NOMO-1 treated with dmso at 0.1 percent for 144 hours (cell line): Measurements from ENCODE around the gene KCNJ11.

Source experiments
- DNase-seq: peaks from one replicate; lab custom pipeline; 2025; ENCODE audit not compliant: unreplicated experiment; lab: John Stamatoyannopoulos, UW

KCNJ11 gene

DNA sequence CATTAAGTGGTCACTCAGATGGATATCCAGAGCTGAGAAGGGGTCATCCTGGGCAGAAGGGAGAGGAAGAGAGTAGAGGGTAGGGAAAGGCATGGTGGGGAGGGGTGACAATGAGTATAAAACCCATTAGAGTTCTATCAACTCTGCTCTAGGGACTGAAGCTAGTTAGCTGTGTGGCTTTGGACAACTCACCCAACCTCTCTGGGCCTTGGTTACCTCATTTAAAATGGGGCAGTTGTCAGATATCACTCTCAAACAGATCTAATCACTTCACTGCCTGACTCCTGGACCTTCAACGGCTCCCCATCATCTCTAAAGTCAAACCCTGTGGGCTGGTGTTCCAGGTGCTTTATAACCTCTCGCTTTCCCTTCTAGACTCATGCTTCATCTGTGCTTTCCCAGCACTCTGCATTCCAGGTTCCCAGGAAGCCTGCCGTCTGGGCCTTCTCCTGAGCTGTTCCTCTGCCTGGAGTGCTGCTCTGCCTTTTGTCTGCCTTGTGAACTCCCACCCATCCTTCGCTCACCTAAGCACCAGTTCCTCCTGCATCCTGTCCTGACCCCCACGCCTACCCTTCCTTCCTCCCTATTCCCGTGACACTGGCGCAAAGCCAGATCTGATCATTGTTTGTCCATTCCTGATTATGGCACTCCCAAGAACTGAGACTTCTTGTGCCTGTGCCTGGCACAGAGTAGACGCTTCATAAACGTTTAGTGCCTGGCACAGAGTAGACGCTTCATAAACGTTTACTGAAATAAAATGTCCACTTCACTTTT is 22.3 kb upstream of the KCNJ11 start:
- DNase-seq, result no peak

DNA sequence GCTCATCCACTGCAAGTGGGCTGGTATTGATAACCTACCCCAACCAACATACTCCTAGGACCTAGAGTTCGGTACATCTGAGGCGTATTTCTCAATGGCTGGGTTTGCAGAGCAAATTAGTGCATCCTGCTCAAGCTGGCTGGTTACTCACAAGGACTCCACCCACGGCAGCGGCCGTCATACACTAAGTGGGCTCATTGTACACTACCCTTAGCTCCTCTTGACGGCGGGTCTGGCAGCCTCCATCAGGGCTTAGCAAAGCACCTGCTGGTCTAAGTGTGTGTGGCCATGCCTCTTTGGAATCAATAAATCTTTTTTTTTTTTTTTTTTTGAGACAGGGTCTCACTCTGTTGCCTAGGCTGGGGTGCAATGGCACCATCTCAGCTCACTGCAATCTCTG is 20.2 kb upstream of the KCNJ11 start:
- no peak for DNase-seq

DNA sequence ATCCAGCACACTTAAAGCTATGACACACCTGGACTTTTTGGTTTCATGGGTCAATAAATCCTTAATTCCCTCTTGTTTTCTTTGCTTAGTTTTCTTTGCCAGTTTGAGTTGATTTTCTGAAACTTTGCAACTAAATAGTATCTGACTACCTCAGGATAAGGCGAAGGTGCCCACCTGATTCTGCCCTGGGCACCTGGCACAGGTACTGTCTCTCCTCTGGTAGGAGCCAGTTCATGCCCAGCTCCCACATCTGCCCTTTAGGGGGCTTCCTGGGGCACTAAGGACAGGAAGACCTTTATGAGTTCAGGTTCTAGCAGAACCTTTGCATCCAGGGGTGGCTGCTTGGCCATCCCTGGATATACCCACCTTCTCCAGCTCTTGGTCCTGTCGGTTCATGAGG is 19.6 kb upstream of the KCNJ11 start:
- no peak for DNase-seq

DNA sequence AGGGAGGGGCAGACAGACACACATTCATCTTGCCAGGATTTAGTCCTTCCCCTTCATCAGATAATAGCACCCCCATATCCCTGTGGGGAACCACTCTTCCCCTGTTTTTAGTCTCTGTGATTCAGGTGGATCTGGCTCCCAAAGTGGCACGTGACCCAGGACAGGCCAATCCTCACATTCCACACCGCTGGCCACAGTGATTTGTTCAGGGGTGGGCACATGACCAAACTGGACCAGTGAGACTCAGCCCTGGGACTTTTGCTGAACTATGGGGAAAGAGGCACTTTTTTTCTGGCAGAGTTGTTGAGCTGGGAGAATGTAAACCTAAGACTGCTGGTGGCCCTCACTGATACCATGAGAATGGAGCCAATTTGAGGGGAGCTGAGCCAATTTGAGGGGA is 19.1 kb upstream of the KCNJ11 start:
- no peak for DNase-seq

DNA sequence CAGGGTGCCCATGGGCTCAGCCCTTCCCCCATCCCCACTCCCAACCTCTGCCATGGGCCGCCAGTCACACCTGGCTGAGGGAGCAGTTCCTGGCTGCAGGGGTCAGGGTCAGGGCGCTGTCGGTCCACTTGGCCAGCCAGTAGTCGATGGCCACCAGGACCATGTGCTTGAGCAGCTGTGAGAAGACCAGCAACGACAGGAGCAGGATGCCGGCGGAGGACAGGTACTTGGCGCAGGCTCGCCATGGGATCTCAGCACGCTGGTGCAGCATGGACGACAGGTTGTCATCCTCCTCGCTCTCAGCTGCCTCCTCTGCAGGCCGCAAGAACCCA is 18.3 kb upstream of the KCNJ11 start:
- DNase-seq, result no peak

DNA sequence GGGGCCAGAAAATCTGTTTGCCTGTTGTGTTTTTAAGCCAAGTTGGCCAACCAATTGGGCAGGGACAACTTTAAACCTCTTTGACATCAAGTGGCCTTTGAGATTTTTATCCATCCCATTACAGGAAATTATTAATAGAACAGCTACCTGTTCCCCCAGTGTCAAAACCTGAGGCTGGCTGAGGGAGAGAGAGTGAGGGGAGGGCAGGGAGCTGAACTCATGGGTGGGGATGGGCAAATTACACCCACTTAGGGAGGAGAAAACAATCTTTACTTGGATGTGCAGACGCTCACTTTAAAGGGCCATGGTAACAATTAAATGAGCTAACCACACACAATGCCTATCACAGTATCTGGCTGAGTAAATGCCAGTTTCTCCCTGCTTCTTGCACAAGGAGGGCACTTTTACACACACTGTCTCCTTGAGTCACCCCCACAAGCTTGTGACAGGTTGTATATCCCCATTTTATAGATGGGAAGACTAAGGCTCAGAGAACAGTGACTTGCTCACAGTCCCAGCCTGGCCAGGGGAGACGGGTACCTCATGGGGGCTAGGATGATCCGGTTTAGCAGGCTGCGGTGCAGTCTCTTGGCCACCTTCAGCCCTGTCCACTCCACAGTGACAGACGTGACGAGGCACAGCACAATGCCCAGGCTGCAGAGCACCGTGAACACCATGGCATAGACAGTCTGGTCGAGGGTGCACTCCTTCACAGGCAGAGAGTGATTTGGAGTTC is 17.8 kb upstream of the KCNJ11 start:
- DNase-seq, result no peak

DNA sequence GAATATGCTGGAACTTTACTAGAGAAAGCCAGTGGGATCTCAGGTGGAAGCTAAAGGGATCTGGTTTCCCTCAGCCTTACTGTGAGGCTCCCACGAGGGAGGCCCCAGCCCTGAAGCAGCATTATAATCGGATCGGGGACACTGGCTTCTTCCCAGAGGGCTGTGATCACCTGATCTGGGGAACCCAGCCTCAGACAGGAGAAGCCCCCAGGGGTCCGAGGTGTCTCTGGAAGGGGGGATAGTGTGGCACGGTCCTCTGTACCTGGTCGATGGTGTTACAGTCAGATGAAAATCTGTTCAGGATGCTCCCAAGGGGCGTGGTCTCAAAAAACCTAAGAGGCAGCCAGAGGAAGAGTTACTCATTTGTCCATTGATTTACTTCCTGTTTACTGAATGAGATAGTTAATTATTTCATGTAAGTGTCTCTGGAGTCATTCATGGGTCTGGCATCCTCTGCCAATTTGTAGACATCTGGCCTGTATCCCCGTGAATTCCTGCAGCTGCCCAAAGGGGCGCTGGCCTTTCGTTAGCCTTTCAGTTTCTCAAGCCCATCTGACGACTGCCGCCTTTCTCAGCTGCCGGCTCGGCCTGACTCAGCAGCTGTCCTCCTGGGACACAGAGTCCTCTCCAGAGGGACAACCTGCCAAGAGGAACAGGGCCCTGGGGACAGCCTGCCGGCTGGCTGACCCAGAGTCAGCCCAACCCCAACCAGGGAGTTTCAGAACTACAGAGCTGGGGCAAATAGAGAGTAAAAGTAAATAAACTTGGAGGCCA is 17.0 kb upstream of the KCNJ11 start:
- DNase-seq, result no peak

DNA sequence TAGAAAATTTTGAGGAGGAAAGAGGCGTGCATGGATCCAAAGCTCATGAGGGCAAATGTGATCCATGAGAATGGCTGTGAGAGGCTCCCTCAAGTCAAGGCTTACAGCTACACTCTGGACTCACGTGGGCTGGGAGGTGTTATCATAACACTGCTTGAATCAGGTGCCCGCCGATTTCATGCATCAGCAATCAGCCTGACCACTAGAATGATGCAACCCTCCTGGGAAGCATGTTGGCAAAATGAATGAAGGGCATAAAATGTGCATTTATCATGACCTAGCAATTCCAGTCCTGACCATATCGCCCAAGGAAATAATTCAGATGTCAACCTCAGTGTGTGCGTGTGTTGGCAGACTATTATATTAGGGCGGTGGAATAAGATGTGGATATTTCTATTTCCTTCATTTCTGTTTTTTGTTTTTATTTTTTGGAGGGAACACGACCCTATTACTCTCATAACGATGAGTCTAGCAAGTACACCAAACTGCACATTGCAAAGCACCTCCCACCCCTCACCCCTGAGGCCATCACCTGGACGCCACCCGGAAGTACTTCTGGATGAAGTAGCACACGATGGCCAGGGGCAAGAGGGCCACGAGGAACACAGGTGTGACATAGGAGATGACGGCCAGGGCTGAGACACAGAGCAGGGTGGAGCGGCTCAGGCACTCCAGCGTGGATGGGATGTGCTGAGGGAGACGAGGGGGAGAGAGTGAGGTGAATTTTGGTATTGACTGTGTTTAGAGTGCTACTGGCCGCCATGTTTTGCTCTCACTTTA is 15.7 kb upstream of the KCNJ11 start:
- DNase-seq, result no peak

DNA sequence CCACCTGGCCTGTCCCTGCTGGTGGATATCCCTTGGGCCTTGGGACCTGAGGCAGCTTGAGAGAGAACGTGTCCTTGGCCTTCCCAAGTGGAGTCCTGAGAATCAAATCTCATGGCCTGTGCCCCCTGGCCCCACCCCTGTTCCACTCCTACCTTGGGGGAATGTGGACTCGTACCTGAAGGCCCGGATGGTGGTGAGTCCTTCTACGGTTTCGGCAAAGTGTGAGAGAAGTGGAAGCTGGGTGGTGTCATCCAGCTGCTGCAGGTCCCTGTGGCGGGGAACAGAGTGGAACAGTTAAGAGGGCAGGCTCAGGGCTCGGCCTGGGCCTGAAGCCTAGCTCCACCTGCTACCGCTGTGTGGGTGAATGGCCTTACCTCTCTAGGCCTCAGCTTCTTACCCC is 14.0 kb upstream of the KCNJ11 start:
- no peak for DNase-seq

DNA sequence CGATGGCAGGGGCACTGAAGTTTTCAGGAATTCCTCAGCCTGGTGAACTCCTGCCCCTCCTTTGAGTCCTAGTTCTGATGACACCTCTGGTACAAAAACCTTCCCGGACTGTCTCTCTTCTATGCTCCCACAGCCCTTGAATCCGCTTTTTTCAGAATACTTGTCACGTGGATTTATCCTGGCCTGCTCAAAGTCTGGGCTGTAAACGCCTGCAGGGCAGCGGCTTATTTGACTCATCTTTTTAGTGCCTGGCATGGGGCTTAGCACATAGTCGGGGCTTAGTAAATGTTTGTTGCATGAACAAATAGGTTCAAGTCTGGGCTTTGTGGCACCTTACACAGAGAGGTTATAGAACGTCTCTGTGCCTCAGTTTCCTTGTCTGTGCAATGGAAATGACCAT is 13.4 kb upstream of the KCNJ11 start:
- DNase-seq, result no peak

DNA sequence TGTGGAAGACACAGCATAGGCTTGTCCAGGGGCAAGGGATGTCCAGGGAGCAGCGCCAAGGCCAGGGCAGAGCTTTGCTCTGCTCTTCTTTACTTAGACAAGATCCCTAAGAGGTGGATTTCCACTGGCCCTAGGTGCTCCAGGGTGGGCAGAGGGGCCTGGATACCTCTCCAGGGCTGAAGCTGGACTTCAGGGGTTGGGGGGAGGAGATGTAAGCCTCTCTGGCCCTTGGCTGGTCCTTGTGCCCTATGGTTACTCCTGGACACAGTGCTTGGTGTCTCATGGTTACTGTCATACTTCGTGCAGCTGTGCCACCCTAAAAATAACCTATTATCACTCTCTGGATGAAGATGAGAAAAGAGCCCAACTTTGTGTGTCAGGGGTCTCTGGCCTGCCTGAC is 12.9 kb upstream of the KCNJ11 start:
- no peak for DNase-seq

DNA sequence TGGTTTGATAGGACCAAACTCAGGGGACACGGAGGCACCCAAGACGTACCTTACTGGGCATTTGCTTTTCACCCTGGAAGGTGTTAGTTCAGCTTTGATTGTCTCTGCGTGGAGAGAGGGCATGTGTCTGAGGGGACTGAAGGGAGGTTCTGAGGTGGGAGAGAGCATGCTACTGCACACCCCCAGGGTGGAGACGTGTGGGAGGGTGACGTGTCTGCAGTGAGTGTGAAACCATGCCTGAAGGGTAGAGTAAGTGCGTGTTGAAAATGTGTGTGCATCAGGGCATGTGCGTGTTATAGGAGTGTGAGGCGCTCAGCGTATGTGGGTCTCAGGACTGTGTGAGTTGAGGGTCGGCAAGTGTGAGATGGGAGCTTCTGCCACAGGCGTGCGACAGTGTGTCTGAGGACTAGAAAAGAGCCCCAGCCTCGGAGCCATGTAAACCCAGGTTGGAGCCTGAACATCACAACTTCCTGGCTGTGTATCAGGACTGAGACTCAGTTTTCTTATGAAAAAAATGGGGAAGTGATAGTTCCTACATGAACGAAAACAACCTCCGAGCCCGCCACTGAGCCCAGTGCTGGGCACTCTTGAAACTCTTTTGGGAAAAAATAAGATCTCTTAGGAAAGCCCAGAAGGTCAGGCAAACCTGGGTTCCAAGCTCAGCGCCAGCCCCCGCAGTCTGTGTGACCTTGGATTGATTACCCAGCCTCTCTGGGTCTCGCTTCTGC is 11.8 kb upstream of the KCNJ11 start:
- no peak for DNase-seq

DNA sequence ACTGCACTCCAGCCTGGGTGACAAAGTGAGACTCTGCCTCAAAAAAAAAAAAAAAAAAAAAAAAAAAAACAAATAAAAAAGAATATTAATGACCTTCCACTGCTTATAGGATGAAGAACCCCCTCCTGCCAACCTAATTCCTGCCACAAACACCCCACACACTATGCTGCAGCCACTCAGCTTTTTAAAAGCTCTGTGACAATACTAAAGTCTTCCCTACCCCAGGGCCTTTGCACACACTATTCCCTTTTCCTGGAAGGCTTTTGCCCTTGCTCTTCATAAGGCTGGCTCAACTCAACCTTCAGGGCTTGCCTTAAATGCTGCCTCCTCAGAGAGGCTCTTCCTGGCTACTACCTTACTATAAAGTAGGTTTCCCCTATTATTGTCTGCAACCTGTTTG is 10.8 kb upstream of the KCNJ11 start:
- no peak for DNase-seq

DNA sequence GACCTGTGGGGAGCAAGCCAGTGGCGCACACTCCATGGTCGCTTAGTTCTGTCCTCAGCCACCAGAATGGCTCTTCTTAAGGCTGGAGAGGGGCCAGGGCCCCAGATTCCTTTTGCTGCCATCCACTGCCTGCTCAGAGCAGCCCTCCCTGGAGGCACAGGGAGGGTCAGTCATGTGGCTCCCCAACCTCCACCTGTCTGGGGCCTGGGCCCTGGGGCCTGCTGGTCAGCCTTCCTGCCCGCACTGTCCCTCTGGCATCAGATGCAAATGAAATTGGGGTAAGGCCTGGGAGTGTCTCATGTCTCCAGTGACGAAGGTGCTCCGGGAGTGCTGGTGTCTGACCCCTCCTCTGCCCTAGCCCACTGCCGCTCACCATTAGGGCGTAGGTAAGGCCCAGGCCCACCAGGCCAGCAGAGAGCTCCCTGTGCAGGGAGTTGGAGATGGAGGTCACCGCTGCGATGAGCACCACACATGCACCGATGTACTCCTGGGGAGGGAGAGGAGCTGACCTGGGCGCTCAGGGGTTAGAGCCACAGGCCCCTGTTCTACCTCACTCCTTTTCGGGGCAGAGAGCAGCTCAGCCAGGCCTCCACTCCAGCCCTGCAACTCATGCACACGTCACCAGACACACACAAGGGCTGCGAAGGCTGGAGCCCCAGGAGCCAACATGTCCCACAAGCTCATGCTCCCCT is 9.0 kb upstream of the KCNJ11 start:
- DNase-seq, result no peak

DNA sequence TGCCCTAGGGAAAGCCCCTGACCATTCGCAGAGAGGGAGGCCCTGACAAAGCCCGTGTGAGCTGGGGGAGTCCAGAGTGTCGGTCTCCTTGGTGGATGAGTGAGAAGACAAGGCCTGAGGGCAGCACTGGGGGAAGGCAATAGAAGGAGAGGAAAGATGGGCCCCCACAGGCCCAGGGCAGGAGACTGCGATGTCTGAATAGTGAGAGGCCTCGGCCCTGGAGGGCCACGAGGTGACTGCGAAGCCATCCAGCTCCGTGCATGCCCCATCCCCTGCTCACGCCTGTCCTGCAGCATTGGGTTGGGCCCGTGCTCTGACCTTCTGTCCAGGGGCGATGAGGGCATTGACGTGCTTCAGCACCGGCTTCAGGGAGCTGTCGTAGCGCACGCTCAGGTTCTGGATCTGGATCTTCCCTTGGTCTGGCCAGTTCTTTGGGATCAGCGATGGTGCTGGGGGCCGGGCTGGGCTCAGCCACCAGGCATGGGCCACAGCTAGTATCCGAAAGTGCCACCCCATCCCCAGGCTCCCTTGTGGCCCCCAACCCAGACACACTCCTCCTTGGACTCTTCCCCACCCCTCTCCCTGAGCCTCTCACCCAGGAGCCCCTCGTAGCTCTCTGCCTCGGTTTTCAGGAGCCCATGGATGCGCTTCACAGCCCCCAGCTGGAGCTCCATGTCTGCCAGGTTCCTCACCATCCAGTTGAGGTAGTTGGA is 8.3 kb upstream of the KCNJ11 start:
- DNase-seq, result no peak

DNA sequence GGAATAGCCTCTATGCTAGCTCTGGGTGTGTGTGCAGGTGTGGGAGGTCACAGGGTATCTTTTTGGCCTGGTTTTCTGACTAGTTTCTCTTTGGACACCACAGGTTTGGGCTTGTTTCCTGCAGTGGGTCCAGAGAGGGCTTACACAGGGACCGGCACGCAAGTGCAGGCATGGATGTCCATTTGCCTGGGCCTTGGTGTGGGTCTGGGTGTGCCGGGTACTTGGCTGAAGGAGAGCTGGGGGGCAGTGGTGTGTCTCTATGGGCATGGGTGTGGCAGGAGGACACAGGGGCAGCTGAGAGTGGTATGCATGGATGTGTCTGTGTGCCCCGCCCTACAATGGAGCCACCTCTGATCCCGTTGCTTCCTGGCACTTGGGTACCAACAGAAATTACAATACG is 7.5 kb upstream of the KCNJ11 start:
- no peak for DNase-seq

DNA sequence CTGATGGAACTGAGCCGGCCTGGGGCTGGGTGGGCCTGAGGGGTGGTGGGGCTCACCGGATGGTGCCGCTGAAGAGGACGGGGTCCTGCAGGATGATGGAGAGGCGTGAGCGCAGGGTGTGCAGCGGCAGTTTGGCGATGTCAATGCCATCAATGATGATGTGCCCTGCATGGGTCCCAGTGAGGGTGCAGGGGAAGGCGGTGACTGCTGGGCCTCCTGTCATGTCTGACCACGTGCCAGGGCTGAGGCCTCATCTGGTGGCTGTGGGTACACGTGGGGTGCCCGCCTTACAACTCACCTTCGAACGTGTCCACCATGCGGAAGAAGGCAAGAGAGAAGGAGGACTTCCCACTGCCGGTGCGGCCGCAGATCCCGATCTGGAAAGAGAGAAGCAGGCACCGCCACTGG is 7.1 kb upstream of the KCNJ11 start:
- no peak for DNase-seq

DNA sequence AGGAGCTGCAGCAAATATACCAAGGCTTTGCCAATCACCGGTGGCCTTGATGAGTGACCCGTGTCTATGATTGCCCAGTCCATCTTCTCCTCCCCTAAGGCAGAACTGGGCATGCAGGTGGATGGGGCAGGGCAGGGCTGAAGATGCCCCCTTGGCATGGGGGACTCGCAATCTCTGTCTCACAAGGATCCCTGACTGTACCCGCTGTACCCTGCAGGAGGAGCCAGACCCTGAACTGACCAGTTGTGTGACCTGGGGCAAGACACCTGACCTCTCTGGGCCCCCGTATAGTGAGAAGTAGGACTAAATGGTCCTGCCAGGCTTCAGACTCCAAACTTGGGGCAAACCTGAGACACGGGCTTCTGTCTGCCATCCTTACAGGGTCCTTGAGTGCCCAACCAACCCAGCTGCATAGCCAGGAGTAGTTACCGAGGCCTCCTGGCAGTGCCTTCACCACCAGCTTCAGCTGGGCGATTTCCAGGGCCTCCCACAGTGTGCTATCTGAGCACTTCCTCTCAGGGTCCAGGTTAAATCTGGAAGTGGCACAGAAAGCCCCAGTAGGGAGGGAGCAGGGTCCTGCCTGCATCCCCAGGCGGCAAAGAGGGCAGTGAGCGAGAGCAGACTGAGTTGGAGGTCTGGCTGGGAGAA is 6.4 kb upstream of the KCNJ11 start:
- no peak for DNase-seq

DNA sequence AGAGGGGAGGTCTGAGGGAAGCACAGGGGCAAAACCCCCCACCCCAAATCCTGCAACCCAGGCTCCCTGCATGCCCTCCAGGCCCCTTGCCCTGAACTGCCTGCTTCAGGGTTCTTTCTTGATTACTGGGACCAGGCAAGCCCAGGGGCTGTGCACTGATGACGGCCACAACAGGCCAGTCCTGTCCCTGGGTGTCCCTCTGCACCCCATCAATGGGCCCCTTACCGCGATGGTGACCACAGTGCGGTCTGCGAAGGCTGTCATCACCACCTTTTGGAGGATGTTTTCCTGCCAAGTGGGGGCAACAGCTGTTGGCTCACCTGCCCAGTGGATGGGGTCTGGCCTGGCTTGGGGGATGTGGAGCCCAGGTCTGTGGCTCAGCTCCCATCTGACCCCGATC is 5.0 kb upstream of the KCNJ11 start:
- DNase-seq, result no peak
